Neutrophil (primary cell): ENCODE results near the gene IL17REL.

Experiments used
- H3K27ac ChIP-seq: fragments of 200-600 bp; sonication (generic); 2 replicates; pipeline ENCODE4 v1.5.1; 2016; ENCODE audit warnings: mild to moderate bottlenecking, moderate library complexity
- H3K27me3 ChIP-seq: fragments of 200-600 bp; sonication (generic); 2 replicates; pipeline ENCODE4 v1.6.0; 2016; ENCODE audit warnings: mild to moderate bottlenecking
- H3K36me3 ChIP-seq: fragments of 200-600 bp; sonication (generic); 2 replicates; pipeline ENCODE4 v1.5.1; 2017
- H3K4me1 ChIP-seq, 2 experiments: fragments of 200-600 bp in 1 of 2; sonication (generic) in 1 of 2; 1 replicate in 1 of 2; 2 replicates in 1 of 2; pipeline versions ENCODE4 v1.5.1 to v1.6.1; 2013 to 2016; ENCODE audit warnings: low read depth in 1 of 2, low read length in 1 of 2, mild to moderate bottlenecking in 1 of 2, moderate library complexity in 1 of 2; ENCODE audit not compliant: control insufficient read depth in 1 of 2, insufficient read depth in 1 of 2
- H3K4me3 ChIP-seq, 2 experiments: fragments of 200-600 bp in 1 of 2; sonication (generic) in 1 of 2; 1 replicate in 1 of 2; 2 replicates in 1 of 2; pipeline ENCODE4 v1.5.1; 2013 to 2016; ENCODE audit warnings: low read depth in 1 of 2, low read length in 1 of 2, mild to moderate bottlenecking in 1 of 2, moderate library complexity in 1 of 2
- H3K9me3 ChIP-seq: fragments of 200-600 bp; sonication (generic); 2 replicates; pipeline ENCODE4 v1.5.1; 2016
- TF ChIP-seq, protein P1 (sequence below): fragments of 200-600 bp; sonication (generic); IDR thresholded peaks from 2 replicates; pipeline ENCODE4 v1.5.1; 2016; ENCODE audit warnings: antibody characterized with exemption

Gene IL17REL

GRCh38 chr22:50019316-50019715 lies 6.8 kb upstream of the IL17REL start:
- H3K4me1 ChIP-seq = no peaks in the 10 kb centered on the region
- no peak overlapping the region for H3K27ac ChIP-seq
- no peaks in the 10 kb centered on the region for H3K36me3 ChIP-seq
- TF ChIP-seq, protein P1, sequence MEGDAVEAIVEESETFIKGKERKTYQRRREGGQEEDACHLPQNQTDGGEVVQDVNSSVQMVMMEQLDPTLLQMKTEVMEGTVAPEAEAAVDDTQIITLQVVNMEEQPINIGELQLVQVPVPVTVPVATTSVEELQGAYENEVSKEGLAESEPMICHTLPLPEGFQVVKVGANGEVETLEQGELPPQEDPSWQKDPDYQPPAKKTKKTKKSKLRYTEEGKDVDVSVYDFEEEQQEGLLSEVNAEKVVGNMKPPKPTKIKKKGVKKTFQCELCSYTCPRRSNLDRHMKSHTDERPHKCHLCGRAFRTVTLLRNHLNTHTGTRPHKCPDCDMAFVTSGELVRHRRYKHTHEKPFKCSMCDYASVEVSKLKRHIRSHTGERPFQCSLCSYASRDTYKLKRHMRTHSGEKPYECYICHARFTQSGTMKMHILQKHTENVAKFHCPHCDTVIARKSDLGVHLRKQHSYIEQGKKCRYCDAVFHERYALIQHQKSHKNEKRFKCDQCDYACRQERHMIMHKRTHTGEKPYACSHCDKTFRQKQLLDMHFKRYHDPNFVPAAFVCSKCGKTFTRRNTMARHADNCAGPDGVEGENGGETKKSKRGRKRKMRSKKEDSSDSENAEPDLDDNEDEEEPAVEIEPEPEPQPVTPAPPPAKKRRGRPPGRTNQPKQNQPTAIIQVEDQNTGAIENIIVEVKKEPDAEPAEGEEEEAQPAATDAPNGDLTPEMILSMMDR = no peak
- H3K27me3 ChIP-seq = peaks cover 83% of the 10 kb centered on the region
- no peak overlapping the region for H3K4me3 ChIP-seq
- H3K9me3 ChIP-seq = no peaks in the 10 kb centered on the region

DNA sequence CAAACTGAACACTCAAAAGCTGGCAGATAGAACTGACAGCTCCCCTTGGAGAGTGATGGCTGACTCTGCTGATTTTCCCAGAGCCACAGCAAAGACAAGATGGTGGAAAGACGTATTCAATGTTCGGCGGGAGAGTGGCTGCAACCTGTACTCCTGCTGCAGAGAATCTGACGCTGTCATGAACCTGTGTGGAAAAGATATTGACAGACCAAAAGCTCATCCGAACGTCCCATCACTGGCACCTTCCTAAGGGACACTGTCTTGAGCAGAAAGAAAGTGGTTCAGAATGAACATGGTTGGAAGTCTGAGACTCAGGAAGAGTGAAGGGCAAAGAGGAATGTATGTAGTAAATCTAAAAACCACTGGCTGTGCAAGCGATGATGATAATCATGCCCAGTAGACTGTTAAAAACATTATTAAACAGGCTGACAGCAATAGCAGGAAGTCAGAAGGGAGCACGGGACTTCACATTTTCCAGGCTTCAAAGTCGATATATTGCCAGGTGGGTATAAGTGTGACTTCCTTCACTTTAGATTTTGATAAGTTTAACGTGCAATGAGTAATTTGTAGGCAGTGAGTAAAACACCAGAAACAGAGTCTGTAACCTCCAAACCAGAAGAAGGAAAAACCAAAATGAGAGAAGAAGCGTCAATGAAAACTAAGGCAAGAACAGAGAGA lies 6.2 kb upstream of the IL17REL start:
- Histone ChIP-seq H3K36me3 (no peaks in the 10 kb centered on the region), H3K4me1 (no peaks in the 10 kb centered on the region), H3K27ac (no peak overlapping the region), H3K9me3 (no peaks in the 10 kb centered on the region), H3K27me3 (peaks cover 83% of the 10 kb centered on the region), H3K4me3 (no peak overlapping the region)
- TF ChIP-seq, protein P1 = no peak

- Histone ChIP-seq H3K9me3 (no peaks in the 10 kb centered on the region), H3K27me3 (peaks cover 87% of the 10 kb centered on the region), H3K36me3 (no peaks in the 10 kb centered on the region), H3K4me1 (no peaks in the 10 kb centered on the region), H3K27ac (no peak overlapping the region), H3K4me3 (no peak overlapping the region)
- TF ChIP-seq, protein P1 = no peak
These were observed 5.2 kb upstream of the IL17REL start for GRCh38 chr22:50017701-50018224.

GRCh38 chr22:50016988-50017700 lies 4.6 kb upstream of the IL17REL start:
- H3K4me1 ChIP-seq = no peaks in the 10 kb centered on the region
- no peak overlapping the region for H3K27ac ChIP-seq
- TF ChIP-seq, protein P1 = no peak
- no peaks in the 10 kb centered on the region for H3K9me3 ChIP-seq
- peaks cover 87% of the 10 kb centered on the region for H3K27me3 ChIP-seq
- no peaks in the 10 kb centered on the region for H3K36me3 ChIP-seq
- H3K4me3 ChIP-seq = no peak overlapping the region

DNA sequence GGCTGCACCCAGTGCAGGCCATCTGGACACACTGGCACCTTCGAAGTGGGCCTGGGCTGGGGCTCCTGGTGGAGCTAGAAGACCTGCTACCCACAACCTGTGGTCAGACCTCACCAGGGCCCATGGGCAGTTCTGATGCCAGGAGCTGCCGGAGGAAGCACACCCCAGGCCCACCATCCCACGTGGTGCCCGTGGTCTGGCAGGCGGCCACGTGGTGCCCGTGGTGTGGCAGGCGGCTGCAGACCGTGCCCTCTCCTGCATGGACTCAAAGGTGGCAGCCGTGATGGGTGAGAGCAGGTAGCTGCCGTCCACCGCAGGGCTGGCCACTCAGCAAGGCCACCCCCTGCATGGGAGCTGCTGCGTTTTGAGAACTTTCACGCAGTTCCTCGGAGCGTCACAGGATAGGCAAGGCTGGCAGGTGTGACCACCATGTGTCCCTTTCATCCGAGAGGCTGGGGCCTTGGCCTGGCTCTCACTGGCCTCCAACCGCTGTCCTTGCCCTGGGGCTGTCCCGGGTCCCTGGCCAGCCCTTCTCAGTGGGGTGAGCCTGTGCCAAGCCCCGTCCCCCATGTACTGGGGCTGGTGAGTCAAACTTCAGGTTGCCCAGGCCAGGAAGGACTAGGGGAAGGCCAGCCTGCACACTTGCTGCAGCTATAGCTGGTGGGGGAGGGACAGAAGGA lies 3.9 kb upstream of the IL17REL start:
- Histone ChIP-seq H3K27ac (no peak overlapping the region), H3K36me3 (no peaks in the 10 kb centered on the region), H3K27me3 (peaks cover 92% of the 10 kb centered on the region), H3K4me3 (no peak overlapping the region), H3K9me3 (no peaks in the 10 kb centered on the region), H3K4me1 (no peaks in the 10 kb centered on the region)
- TF ChIP-seq, protein P1 = no peak
